ENCODE results near the gene CRY2. TPM values are rescaled to one million over a fixed set of nuclear protein-coding genes. Genes with fewer than 3 reads are reported as not detected.

Gene CRY2
- total and polyA plus RNA-seq, 2 experiments from 2014 or later = 28.3 to 50.5 TPM

DNA sequence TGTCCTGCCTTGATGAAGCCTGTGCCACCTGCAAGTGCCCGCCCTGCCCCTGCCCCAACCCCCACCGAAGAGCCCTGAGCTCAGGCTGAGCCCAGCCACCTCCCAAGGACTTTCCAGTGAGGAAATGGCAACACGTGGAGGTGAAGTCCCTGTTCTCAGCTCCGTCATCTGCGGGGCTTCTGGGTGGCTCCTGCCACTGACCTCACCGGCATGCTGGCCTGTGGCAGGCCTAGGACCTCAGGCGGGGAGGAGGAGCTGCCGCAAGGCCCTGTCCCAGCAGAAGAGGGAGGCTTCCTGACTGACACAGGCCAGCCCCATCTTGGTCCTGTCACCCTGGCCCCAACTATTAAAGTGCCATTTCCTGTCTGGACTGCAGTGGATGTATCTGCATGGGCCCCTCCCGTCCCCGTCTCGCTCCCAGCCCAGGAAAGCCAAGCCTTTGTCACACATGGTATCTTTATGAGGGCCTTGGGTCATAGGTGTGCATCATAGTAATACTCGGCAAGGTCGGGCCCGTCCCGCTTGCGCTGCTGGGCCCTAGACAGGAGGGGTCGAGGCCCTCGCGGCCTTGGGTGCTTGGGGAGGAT is 58.9 kb downstream of the CRY2 start:
- H3K4me1 ChIP-seq (ENCODE audit: low read depth) = no peaks in the 10 kb centered on the region
- no peaks in the 10 kb centered on the region for H3K9me3 ChIP-seq (ENCODE audit: low read depth)
- DNase-seq (ENCODE audit: low read depth in 1 of 2, low spot score in 1 of 2) = no peak
- no peak overlapping the region for H3K4me3 ChIP-seq
- peaks cover 5% of the 10 kb centered on the region for H3K27me3 ChIP-seq
- peaks cover under 1% of the 10 kb centered on the region for H3K36me3 ChIP-seq
- TF ChIP-seq, protein P1, sequence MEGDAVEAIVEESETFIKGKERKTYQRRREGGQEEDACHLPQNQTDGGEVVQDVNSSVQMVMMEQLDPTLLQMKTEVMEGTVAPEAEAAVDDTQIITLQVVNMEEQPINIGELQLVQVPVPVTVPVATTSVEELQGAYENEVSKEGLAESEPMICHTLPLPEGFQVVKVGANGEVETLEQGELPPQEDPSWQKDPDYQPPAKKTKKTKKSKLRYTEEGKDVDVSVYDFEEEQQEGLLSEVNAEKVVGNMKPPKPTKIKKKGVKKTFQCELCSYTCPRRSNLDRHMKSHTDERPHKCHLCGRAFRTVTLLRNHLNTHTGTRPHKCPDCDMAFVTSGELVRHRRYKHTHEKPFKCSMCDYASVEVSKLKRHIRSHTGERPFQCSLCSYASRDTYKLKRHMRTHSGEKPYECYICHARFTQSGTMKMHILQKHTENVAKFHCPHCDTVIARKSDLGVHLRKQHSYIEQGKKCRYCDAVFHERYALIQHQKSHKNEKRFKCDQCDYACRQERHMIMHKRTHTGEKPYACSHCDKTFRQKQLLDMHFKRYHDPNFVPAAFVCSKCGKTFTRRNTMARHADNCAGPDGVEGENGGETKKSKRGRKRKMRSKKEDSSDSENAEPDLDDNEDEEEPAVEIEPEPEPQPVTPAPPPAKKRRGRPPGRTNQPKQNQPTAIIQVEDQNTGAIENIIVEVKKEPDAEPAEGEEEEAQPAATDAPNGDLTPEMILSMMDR (IDR thresholded peaks at IDR 0.05; ENCODE audit: low read depth, low read length) = no peak
- no peak overlapping the region for H3K27ac ChIP-seq

DNA sequence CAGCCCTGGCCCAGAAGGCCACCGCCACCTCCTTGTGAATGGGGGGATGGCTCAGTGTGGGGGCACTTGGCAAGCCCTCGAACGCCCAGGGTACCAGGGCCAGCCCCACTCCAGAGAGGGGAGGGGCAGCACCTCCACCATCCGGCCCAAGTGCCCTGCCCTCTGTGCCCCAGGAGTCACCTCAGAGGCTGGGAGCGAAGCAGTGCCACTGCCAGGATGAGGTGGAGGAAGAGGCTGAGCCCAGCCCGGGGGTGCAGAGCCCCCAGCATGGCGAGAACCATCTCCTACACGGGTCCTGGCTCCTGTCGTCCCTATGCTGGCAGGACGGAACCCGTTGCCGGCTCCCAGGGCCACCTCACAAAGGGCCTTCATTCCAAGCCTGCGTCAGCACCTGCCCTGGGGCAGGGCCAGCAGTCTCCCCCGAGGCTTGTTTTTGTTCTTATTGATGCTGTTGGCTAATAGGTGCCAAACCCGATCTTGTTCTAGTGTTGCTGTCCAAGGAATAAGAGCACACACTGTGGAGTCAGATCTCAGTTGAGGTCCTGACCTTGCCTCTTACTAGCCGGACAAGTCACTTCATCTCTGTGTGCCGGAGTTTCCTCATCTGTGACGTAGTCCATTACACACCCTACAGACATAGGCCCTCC is 59.8 kb downstream of the CRY2 start, which contains the start of gene FREY1:
Gene FREY1, minus strand, starts transcription at position 307 of the 647 bp plus-strand sequence. Its CDS starts 26 bp downstream, at position 281.
- peaks cover 2% of the 10 kb centered on the region for H3K36me3 ChIP-seq
- no peaks in the 10 kb centered on the region for H3K27me3 ChIP-seq
- H3K4me1 ChIP-seq (ENCODE audit: low read depth) = no peaks in the 10 kb centered on the region
- no peaks in the 10 kb centered on the region for H3K9me3 ChIP-seq (ENCODE audit: low read depth)
- no peak for DNase-seq (ENCODE audit: low read depth in 1 of 2, low spot score in 1 of 2)
- H3K27ac ChIP-seq = no peak within 1 kb of the TSS
- no peak within 1 kb of the TSS for H3K4me3 ChIP-seq
- TF ChIP-seq, protein P1 (IDR thresholded peaks at IDR 0.05; ENCODE audit: low read depth, low read length) = no peak

DNA sequence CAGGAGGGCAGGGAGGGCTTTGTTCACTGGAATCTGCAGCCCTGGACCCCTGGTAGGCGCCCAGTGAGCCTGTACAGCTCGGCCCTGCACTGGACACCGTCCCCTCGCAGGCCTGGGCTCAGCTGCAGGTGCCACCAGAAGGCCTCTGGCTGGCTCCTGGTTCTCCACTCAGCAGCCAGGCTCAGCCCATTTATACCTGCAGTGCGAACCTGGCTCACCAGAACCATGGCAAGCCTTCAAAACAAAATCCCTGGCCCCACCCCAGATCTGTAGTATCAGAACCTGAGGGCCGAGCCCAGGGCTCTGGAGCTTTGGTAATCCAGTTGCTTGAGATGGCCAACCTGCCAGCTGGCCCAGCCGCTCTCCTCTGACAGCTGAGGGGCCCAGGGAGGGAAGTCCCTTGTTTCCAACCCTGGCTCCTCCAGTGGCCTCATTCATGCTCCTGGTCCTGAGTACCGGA is 60.7 kb downstream of the CRY2 start:
- H3K27me3 ChIP-seq = no peaks in the 10 kb centered on the region
- TF ChIP-seq, protein P1 (IDR thresholded peaks at IDR 0.05; ENCODE audit: low read depth, low read length) = no peak
- H3K36me3 ChIP-seq = peaks cover 2% of the 10 kb centered on the region
- no peak overlapping the region for H3K27ac ChIP-seq
- H3K9me3 ChIP-seq (ENCODE audit: low read depth) = no peaks in the 10 kb centered on the region
- H3K4me3 ChIP-seq = no peak overlapping the region
- H3K4me1 ChIP-seq (ENCODE audit: low read depth) = no peaks in the 10 kb centered on the region
- no peak for DNase-seq (ENCODE audit: low read depth in 1 of 2, low spot score in 1 of 2)

DNA sequence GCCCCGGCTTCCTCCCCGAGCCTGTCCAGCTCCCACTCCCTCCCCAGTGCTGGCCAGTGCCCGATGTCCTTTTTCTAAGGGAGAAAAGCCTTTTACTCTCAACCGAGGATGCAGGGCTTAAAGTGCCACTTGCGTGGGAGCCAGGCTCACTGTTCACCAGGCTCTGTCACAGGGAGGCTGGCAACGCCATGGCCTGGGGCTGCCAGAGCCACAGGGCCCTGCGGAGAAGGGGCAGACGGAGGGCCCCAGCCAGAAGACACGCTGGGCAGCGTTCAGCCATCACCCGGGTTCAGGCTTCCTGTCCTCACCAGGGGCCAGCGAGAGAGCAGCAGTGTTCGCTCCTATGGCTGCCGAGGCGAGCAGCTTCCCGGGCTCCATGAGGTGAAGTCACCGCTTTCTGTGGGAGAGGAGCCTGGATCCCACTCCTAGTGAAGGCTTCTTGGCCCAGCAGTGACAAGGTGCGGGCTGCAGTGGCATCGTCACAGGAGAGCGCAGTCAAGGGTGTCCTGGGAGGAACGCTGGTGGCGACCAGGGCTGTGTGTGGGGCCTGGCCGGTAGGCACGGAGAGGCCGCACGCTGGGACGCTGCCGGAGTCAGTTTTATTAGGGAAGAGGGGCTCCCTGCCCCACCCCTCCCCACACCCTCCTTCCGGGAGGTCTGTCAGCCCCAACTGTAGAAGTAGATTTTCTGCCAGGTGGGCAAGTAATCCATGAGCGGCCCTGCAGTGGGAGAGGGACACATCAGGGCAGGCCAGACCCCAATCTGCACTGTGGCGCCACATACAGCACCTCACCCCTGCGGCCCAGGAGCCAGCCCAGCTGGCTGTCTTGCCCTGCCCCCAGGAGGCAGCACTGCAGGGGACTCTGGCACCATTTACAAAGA is 62.6 kb downstream of the CRY2 start:
- H3K9me3 ChIP-seq (ENCODE audit: low read depth) = no peaks in the 10 kb centered on the region
- no peak for DNase-seq (ENCODE audit: low read depth in 1 of 2, low spot score in 1 of 2)
- TF ChIP-seq, protein P1 (IDR thresholded peaks at IDR 0.05; ENCODE audit: low read depth, low read length) = no peak
- peaks cover 16% of the 10 kb centered on the region for H3K36me3 ChIP-seq
- H3K27ac ChIP-seq = no peak overlapping the region
- H3K27me3 ChIP-seq = no peaks in the 10 kb centered on the region
- H3K4me1 ChIP-seq (ENCODE audit: low read depth) = no peaks in the 10 kb centered on the region
- H3K4me3 ChIP-seq = no peak overlapping the region

DNA sequence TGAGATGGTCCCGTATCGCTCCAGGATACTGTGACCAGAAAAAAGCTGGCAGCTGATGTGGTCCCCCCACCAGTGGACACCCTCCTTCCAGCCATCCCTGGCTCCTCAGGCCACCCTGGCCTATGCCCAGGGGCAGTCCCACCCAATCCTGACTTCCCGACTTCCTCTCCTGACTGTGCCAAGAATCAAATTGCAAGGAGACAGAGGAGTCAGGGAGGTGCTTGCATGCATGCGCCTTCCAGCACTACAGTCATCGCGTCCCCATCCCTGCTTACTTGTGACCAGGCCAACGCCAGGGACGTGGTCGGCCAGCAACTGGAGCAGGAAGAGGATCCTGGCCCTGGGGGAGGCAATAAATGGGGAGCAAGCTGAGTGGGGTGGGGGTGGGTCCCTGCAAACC is 63.3 kb downstream of the CRY2 start:
- DNase-seq (ENCODE audit: low read depth in 1 of 2, low spot score in 1 of 2) = no peak
- Histone ChIP-seq H3K36me3 (peaks cover 16% of the 10 kb centered on the region), H3K27me3 (no peaks in the 10 kb centered on the region), H3K4me1 (ENCODE audit: low read depth) (no peaks in the 10 kb centered on the region), H3K27ac (no peak overlapping the region), H3K4me3 (no peak overlapping the region), H3K9me3 (ENCODE audit: low read depth) (no peaks in the 10 kb centered on the region)
- TF ChIP-seq, protein P1 (IDR thresholded peaks at IDR 0.05; ENCODE audit: low read depth, low read length) = no peak
